GM12878 (cell line): Measurements from ENCODE around the gene ETV2. TPM values are rescaled to one million over a fixed set of nuclear protein-coding genes. Genes with fewer than 3 reads are reported as not detected.

Experiments used
- ATAC-seq: fragments of 200-7000 bp; cut with Tn5 transposase; 3 replicates; pipeline ENCODE4 v1.9.1; 2020; ENCODE audit warnings: mild to moderate bottlenecking, moderate library complexity
- BruUV-seq: library from RNA; stranded (reverse); fragments of 400-500 nt; replicated peaks from 2 replicates; lab custom pipeline; 2021; lab: Mats Ljungman, UMichigan
- CTCF ChIA-PET: fragments of 300-600 bp; sonication (Branson Sonifier 250); formaldehyde crosslinking; extraction: SDS; loops from one replicate; lab custom pipeline; 2021; ENCODE audit warnings: inconsistent platforms; lab: Yijun Ruan, JAX
- POLR2A ChIA-PET: fragments of 350-600 bp; formaldehyde crosslinking; extraction: SDS; loops from one replicate; lab custom pipeline; 2021; ENCODE audit warnings: inconsistent platforms; lab: Charles Lee
- RAD21 ChIA-PET: fragments of 300-600 bp; sonication (Branson Sonifier 250); formaldehyde crosslinking; loops from one replicate; lab custom pipeline; 2023; ENCODE audit warnings: antibody characterized with exemption; ENCODE audit not compliant: unreplicated experiment; lab: Charles Lee
- SMC1A ChIA-PET: fragments of 300-600 bp; sonication (Branson Sonifier 250); formaldehyde crosslinking; loops from one replicate; lab custom pipeline; 2023; ENCODE audit not compliant: unreplicated experiment, uncharacterized antibody; lab: Charles Lee
- DNase-seq: peaks from one replicate; pipeline ENCODE4 v3.0.0-alpha.2; 2011; ENCODE audit warnings: low read depth, low spot score
- FAIRE-seq: peaks from 3 replicates; lab custom pipeline; 2011; peaks lifted over from hg19 to GRCh38; lab: Jason Lieb, UNC
- H2AFZ ChIP-seq: 2 replicates; pipeline ENCODE4 v1.6.0; 2011; ENCODE audit warnings: low read depth, low read length, control low read depth; ENCODE audit not compliant: control insufficient read depth
- H3K27ac ChIP-seq: 2 replicates; pipeline ENCODE4 v1.5.1; 2011; ENCODE audit warnings: control low read depth; ENCODE audit not compliant: control insufficient read depth, insufficient read depth
- H3K27me3 ChIP-seq, 2 experiments: replicated peaks in 1 of 2; 2 replicates each; pipeline versions ENCODE4 v1.6.0 to v1.6.1; 2011; ENCODE audit warnings: low read length in 1 of 2; ENCODE audit not compliant: control insufficient read depth in 2 of 2, insufficient read depth in 2 of 2
- H3K36me3 ChIP-seq, 2 experiments: 2 replicates each; pipeline ENCODE4 v1.5.1; 2011; ENCODE audit warnings: low read length in 1 of 2; ENCODE audit not compliant: control insufficient read depth in 2 of 2, insufficient read depth in 2 of 2
- H3K4me1 ChIP-seq: 2 replicates; pipeline ENCODE4 v1.6.1; 2011; ENCODE audit warnings: mild to moderate bottlenecking, low read length, moderate library complexity, mixed read lengths; ENCODE audit not compliant: control insufficient read depth, insufficient read depth
- H3K4me2 ChIP-seq: 2 replicates; pipeline ENCODE4 v1.6.0; 2011; ENCODE audit warnings: control low read depth; ENCODE audit not compliant: control insufficient read depth, insufficient read depth
- H3K4me3 ChIP-seq: fragments of 200-600 bp; sonication (generic); 2 replicates; pipeline ENCODE4 v1.5.1; 2016
- H3K79me2 ChIP-seq: 2 replicates; pipeline ENCODE4 v1.6.0; 2011; ENCODE audit warnings: low read length; ENCODE audit not compliant: control insufficient read depth, insufficient read depth
- H3K9ac ChIP-seq: 2 replicates; pipeline ENCODE4 v1.8.0; 2011; ENCODE audit warnings: low read length, control low read depth, mixed read lengths; ENCODE audit not compliant: control insufficient read depth, insufficient read depth
- H3K9me3 ChIP-seq: replicated peaks from 3 replicates; pipeline ENCODE4 v1.5.1; 2011; ENCODE audit warnings: mild to moderate bottlenecking, low read length; ENCODE audit not compliant: control insufficient read depth, insufficient read depth
- H4K20me1 ChIP-seq: 2 replicates; pipeline ENCODE4 v1.6.0; 2011; ENCODE audit not compliant: control insufficient read depth, insufficient read depth
- BACH1 ChIP-seq: fragments of 450-650 bp; IDR thresholded peaks from 2 replicates; pipeline ENCODE4 v1.6.1; 2017; ENCODE audit warnings: mild to moderate bottlenecking, borderline replicate concordance
- CBX3 ChIP-seq: fragments of 200-600 bp; sonication (generic); IDR thresholded peaks from 2 replicates; pipeline ENCODE4 v1.6.1; 2016; ENCODE audit warnings: low read depth, borderline replicate concordance
- EED ChIP-seq: sonication (generic); IDR thresholded peaks from 2 replicates; pipeline ENCODE4 v1.6.1; 2016; ENCODE audit warnings: antibody characterized with exemption, low read depth
- FOXM1 ChIP-seq: IDR thresholded peaks from 2 replicates; pipeline ENCODE4 v1.6.1; 2012; ENCODE audit warnings: low read depth, mild to moderate bottlenecking, inconsistent platforms, low read length, moderate library complexity
- MTA3 ChIP-seq: IDR thresholded peaks from 2 replicates; pipeline ENCODE4 v1.6.1; 2012; ENCODE audit warnings: low read length, inconsistent platforms, borderline replicate concordance
- PAX8 ChIP-seq: fragments of 450-650 bp; IDR thresholded peaks from 2 replicates; pipeline ENCODE4 v1.6.1; 2017; ENCODE audit warnings: mild to moderate bottlenecking, moderate library complexity
- PML ChIP-seq: IDR thresholded peaks from 2 replicates; pipeline ENCODE4 v1.6.1; 2012; ENCODE audit warnings: low read length, inconsistent platforms
- POLR2A ChIP-seq: IDR thresholded peaks from 2 replicates; pipeline ENCODE4 v1.6.1; 2011; ENCODE audit warnings: low read depth, mild to moderate bottlenecking, low read length
- POLR2AphosphoS2 ChIP-seq: IDR thresholded peaks from 2 replicates; pipeline ENCODE4 v1.6.1; 2011; ENCODE audit warnings: low read depth, mild to moderate bottlenecking, low read length, improper control_type of control experiment, moderate library complexity
- RELA ChIP-seq: fragments of 450-650 bp; IDR thresholded peaks from 2 replicates; pipeline ENCODE4 v1.8.0; 2014; ENCODE audit warnings: borderline replicate concordance; ENCODE audit not compliant: partially characterized antibody
- SREBF2 ChIP-seq: IDR thresholded peaks from 2 replicates; pipeline ENCODE4 v1.6.1; 2012; ENCODE audit warnings: mild to moderate bottlenecking, low read length
- YY1 ChIP-seq: IDR thresholded peaks from 2 replicates; pipeline ENCODE4 v1.6.1; 2011; ENCODE audit warnings: low read depth, mild to moderate bottlenecking, low read length
- ZBED1 ChIP-seq: IDR thresholded peaks from 2 replicates; pipeline ENCODE4 v1.6.1; 2016; ENCODE audit warnings: borderline replicate concordance
- ZNF24 ChIP-seq: fragments of 450-650 bp; IDR thresholded peaks from 2 replicates; pipeline ENCODE4 v1.6.1; 2017; ENCODE audit warnings: antibody characterized with exemption, mild to moderate bottlenecking
- ZNF592 ChIP-seq: fragments of 450-650 bp; IDR thresholded peaks from 2 replicates; pipeline ENCODE4 v1.6.1; 2017; ENCODE audit warnings: mild to moderate bottlenecking, moderate library complexity
- ZSCAN29 ChIP-seq: fragments of 450-650 bp; IDR thresholded peaks from 2 replicates; pipeline ENCODE4 v1.6.1; 2017; ENCODE audit warnings: mild to moderate bottlenecking, moderate library complexity
- WGBS: methylation state at CpG from one replicate; pipeline ENCODE4 v1.1.6; 2016; ENCODE audit warnings: low lambda C conversion rate; ENCODE audit not compliant: insufficient replicate concordance, insufficient coverage; ENCODE audit errors: missing lambda C conversion rate; 5-methylcytosine and 5-hydroxymethylcytosine counted together
- in situ Hi-C: fragments of 300-500 bp; cut with MboI; formaldehyde crosslinking; loops from 9 replicates; pipeline ENCODE4 v1.14.3; 2018; ENCODE audit warnings: mixed read lengths
- intact Hi-C: fragments of 100-400 bp; cut with micrococcal nuclease; formaldehyde crosslinking; loops from one replicate; pipeline ENCODE4 v1.14.2; 2022; ENCODE audit not compliant: unreplicated experiment
- polyA plus RNA-seq, 11 experiments: library from polyadenylated mRNA; depleted of rRNA in 4 of 11; unstranded in 6 of 11; stranded (reverse) in 5 of 11; fragments of >200 nt; fragmentation: Nextera tagmentation in 4 of 11; fragmentation: Illumina TruSeq in 1 of 11; extraction: Ambion mirVana in 4 of 11; extraction: Trizol in 1 of 11; gene quantifications; 1 replicate in 1 of 11; 2 replicates in 10 of 11; pipeline versions ENCODE4 v1.2.1 to v1.2.3, GENCODE V29; 2011 to 2016; ENCODE audit warnings: inconsistent platforms in 2 of 11, missing spikeins in 2 of 11, low read depth in 1 of 11
- total RNA-seq, 4 experiments: library from RNA; depleted of rRNA in 3 of 4; stranded (reverse); fragments of >200 nt in 3 of 4; fragmentation: Illumina TruSeq in 1 of 4; extraction: Trizol in 1 of 4; gene quantifications; 2 replicates each; pipeline versions ENCODE4 v1.2.1 to v1.2.3, GENCODE V29; 2013 to 2021
- TF ChIP-seq, protein P1 (sequence below): fragments of 450-650 bp; IDR thresholded peaks from 2 replicates; pipeline ENCODE4 v1.6.1; 2017; ENCODE audit warnings: borderline replicate concordance

The ETV2 gene
- total and polyA plus RNA-seq, 10 of the 15 experiments (the other 5 are each of a cell fraction or from before 2014, with no cell fraction given) = 0.10 to 1.4 (median 0.54) TPM; not detected in 1

DNA sequence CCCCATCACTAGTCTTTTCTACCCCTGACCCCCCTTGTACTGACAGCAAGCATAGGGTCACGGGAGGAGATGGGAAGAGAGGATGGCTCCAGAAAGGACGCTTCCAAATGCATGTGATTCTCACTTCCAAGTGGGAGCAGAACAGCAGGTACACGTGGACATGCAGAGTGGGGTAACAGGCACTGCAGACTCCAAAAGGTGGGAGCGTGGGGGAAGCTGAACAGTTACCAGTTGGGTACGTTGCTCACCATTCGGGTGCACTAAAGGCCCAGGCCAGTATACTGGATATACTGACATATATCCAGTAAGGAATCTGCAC lies 2.3 kb upstream of the ETV2 start:
- Histone ChIP-seq H3K27me3 (no peaks in the 10 kb centered on the region), H3K4me3 (no peak overlapping the region), H3K4me2 (no peak overlapping the region), H3K9me3 (no peaks in the 10 kb centered on the region), H3K27ac (no peak overlapping the region), H3K36me3 (peaks cover 7 to 14% of the 10 kb centered on the region in 2 experiments; a peak in 3 of 4 replicates), H3K4me1 (peaks cover 19% of the 10 kb centered on the region), H3K79me2 (no peaks in the 10 kb centered on the region), H2AFZ (no peak overlapping the region), H3K9ac (no peak overlapping the region), H4K20me1 (no peaks in the 10 kb centered on the region)
- WGBS = 64% methylated on average over 6 of the region's 6 CpGs
- ChIA-PET CTCF (no interaction called here), POLR2A (no interaction called here), SMC1A (no interaction called here), RAD21 (no interaction called here)
- no peak for FAIRE-seq
- DNase-seq = no peak
- in situ Hi-C loops (no loop called here), intact Hi-C loops (no loop called here)
- no TSS peak for BruUV-seq
- TF ChIP-seq BACH1 (no peak), EED (no peak), FOXM1 (no peak), POLR2AphosphoS2 (peak; percentile 42; the same call in 1 of the 2 replicates), ZSCAN29 (no peak), CBX3 (no peak), PAX8 (no peak), POLR2A (peak; percentile 58), PML (0 out of 2 replicates have a peak, but pooled peaks have one; percentile 8)
- no peak for ATAC-seq

DNA sequence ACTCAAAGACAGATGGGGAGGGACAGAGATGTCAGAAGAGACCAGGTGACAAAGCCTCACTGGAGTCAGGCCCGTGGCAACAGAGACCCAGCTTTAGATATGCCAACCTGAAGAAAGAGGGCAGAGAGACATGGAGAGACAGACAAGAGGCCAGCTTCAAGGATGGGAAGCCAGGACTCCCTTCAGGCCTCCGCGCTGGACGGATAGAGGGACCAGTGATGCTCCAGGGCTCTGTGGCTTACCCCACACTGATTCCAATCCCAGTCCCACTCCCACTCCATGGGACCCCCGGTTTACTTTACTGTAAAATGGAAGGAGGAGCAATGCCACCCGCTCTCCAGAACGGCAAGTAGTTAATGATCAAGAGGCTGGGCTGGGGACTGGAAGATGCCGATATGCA lies 1.7 kb upstream of the ETV2 start:
- no peaks in the 10 kb centered on the region for H3K79me2 ChIP-seq
- 83% methylated on average over 8 of the region's 8 CpGs for WGBS
- H3K9me3 ChIP-seq = no peaks in the 10 kb centered on the region
- CTCF ChIA-PET = no interaction called here
- no peak overlapping the region for H3K9ac ChIP-seq
- RAD21 ChIA-PET = no interaction called here
- POLR2A ChIA-PET = no interaction called here
- no peak for ATAC-seq
- no peak for DNase-seq
- in situ Hi-C loops (no loop called here), intact Hi-C loops (no loop called here)
- H3K4me2 ChIP-seq = no peak overlapping the region
- H3K36me3 ChIP-seq = peaks cover 7 to 14% of the 10 kb centered on the region in 2 experiments; a peak in 3 of 4 replicates
- H4K20me1 ChIP-seq = no peaks in the 10 kb centered on the region
- FAIRE-seq = no peak
- H3K4me1 ChIP-seq = peaks cover 22% of the 10 kb centered on the region
- H2AFZ ChIP-seq = no peak overlapping the region
- no peaks in the 10 kb centered on the region for H3K27me3 ChIP-seq
- BruUV-seq = no TSS peak
- no peak overlapping the region for H3K27ac ChIP-seq
- SMC1A ChIA-PET = no interaction called here
- H3K4me3 ChIP-seq = no peak overlapping the region
- TF ChIP-seq RELA = no peak
- TF ChIP-seq, protein P1, sequence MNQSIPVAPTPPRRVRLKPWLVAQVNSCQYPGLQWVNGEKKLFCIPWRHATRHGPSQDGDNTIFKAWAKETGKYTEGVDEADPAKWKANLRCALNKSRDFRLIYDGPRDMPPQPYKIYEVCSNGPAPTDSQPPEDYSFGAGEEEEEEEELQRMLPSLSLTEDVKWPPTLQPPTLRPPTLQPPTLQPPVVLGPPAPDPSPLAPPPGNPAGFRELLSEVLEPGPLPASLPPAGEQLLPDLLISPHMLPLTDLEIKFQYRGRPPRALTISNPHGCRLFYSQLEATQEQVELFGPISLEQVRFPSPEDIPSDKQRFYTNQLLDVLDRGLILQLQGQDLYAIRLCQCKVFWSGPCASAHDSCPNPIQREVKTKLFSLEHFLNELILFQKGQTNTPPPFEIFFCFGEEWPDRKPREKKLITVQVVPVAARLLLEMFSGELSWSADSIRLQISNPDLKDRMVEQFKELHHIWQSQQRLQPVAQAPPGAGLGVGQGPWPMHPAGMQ = no peak
- no peak for TF ChIP-seq ZBED1
- no peak for TF ChIP-seq MTA3
- no peak for TF ChIP-seq SREBF2
- TF ChIP-seq ZNF592 = no peak
- no peak for TF ChIP-seq ZNF24
- no peak for TF ChIP-seq YY1
